ENCODE data around the gene LRRC8E.
"Not testable (repeated sequence)": the region's sequence is repeated elsewhere in the genome, so short reads cannot be mapped to it uniquely, and the experiment has no call there.

Gene LRRC8E

DNA sequence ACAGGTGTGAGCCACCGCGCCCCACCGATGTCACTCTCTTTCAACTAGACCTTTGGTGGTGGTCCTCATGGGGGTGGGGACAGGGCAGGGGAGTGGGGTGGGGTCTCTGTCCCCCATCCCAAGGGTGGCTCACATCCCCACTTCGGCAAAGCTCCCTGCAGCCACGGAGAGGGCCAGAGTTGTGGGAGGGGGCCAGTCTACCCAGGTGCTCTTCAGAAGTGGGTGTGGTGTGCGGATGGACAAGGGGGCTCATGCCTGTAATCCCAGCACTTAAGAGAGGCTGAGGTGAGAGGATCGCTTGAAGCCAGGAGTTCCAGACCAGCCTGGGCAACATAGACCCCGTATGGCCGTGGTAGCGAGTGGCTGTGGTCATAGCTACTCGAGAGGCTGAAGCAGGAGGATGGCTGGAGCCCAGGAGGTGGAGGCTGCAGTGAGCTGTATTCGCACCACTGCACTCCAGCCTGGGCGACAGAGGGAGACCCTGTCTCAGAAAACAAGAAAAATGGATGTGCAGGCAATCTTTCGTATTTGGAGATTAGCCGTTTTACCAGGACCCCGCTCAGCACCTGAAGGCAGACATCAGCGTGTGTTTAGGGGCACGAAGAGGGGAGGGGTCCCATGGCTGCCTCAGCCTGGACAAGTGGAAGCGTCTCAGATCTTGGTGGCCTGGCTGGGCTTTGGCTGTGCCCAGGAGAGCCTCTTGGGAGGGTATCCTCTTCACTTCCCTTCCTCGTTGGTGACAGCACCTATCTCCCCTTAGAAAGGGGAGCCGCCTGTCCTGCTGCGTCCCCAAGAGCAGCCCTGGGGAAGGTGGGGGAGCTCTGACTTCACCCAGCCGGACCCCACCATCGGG, 27.2 kb downstream of the LRRC8E start:
- DNase-seq (ENCODE audit: insufficient read length), result no peak
- FAIRE-seq, result no peak
- no peak for TF ChIP-seq POLR2AphosphoS5 (IDR thresholded peaks at IDR 0.05; ENCODE audit: low read depth, low read length)
- no peak for TF ChIP-seq TAF1 (IDR thresholded peaks at IDR 0.05; ENCODE audit: borderline replicate concordance, low read depth, low read length)
- TF ChIP-seq POLR2A (IDR thresholded peaks at IDR 0.05; ENCODE audit: low read depth, low read length), result no peak

DNA sequence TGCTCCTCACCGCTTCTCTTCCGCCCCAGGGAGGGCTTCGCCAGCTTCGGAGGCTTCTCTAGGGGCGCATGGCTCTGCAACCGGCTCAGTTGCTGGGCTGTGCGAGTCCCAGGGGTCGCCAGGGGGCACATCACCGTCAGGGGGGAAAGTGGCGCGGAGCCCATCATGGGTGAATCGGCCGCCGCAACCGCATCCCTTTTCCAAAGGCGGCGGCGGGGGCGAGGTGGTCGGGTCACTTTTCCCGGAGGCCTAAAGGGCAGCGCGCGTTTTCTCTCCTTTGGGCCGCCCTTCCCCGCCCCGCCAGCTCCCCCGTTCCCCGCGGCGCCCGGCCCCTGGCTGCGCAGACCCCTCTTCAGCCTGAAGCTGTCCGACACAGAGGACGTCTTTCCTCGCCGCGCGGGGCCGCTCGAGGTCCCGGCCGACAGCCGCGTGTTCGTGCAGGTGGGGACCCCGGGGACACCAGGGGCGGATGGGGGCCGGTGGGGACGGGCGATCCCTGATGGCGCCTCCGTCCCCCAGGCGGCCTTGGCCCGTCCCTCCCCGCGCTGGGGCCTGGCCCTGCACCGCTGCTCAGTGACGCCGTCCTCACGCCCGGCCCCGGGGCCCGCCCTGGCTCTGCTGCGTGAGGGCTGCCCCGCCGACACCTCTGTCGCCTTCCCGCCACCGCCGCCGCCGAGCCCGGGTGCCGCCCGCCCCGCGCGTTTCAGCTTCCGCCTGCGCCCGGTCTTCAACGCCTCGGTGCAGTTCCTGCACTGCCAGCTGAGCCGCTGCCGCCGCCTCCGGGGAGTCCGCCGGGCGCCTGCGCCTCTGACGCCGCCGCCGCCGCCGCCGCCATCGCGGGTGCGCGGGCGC, 28.0 kb downstream of the LRRC8E start:
- TF ChIP-seq TAF1 (IDR thresholded peaks at IDR 0.05; ENCODE audit: borderline replicate concordance, low read depth, low read length) (no peak), POLR2A (IDR thresholded peaks at IDR 0.05; ENCODE audit: low read depth, low read length) (no peak), POLR2AphosphoS5 (IDR thresholded peaks at IDR 0.05; ENCODE audit: low read depth, low read length) (no peak)
- FAIRE-seq, result no peak
- DNase-seq (ENCODE audit: insufficient read length), result no peak

DNA sequence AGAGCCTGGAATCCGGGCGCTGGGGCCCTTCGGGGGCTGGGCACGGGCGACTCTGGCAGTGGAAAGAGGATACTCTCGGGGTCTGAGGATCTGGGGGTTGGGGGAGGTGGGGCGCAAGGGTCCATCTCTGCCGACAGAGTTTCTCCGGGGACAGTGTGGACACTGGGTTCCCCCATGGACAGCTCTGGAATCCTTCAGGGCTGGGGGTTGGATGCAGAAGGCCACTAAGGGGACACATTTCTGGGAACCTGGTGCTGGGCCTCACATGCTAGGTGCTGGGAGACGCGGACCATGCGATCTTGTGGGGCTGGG, 28.6 kb downstream of the LRRC8E start:
- no peak for TF ChIP-seq TAF1 (IDR thresholded peaks at IDR 0.05; ENCODE audit: borderline replicate concordance, low read depth, low read length)
- TF ChIP-seq POLR2A (IDR thresholded peaks at IDR 0.05; ENCODE audit: low read depth, low read length), result no peak
- TF ChIP-seq POLR2AphosphoS5 (IDR thresholded peaks at IDR 0.05; ENCODE audit: low read depth, low read length), result no peak
- FAIRE-seq (no peak), DNase-seq (ENCODE audit: insufficient read length) (no peak)

DNA sequence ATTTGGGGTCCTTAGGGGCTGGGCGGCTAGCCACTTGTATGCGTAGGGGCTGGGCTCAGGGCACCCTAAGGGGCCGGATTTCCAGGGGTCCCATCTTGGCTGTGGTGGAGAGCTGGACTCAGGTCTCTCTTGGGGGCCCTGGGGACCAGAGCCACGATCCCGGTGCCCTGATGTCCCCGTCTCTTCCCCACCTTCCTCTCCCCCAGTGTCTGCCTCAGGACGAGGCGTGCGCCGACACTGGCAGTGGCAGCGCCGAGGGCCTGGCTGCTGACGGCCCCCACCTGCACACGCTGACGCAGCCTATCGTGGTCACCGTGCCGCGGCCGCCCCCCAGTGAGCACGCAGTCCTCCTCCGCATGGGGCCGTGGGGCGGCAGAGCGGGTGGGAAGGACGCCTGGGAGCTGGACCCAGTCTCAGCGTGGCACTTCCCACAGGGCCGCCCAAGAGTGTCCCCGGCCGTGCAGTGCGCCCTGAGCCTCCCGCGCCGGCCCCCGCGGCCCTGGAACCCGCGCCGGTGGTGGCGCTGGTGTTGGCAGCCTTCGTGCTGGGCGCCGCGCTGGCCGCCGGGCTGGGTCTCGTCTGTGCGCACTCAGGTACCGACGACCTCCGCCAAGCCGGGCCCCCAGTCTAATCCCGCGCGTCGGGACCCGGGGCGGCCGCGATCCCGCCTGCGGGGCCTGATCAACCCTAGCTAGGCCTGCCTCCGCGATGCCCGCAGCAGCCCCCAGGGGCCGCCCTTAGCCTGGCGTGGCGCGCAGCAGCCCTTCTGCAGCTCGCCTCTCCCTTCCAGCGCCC, 29.2 kb downstream of the LRRC8E start:
- peak; percentile 74 for DNase-seq (ENCODE audit: insufficient read length)
- no peak for FAIRE-seq
- TF ChIP-seq POLR2AphosphoS5 (IDR thresholded peaks at IDR 0.05; ENCODE audit: low read depth, low read length) (no peak), POLR2A (IDR thresholded peaks at IDR 0.05; ENCODE audit: low read depth, low read length) (no peak), TAF1 (IDR thresholded peaks at IDR 0.05; ENCODE audit: borderline replicate concordance, low read depth, low read length) (no peak)

DNA sequence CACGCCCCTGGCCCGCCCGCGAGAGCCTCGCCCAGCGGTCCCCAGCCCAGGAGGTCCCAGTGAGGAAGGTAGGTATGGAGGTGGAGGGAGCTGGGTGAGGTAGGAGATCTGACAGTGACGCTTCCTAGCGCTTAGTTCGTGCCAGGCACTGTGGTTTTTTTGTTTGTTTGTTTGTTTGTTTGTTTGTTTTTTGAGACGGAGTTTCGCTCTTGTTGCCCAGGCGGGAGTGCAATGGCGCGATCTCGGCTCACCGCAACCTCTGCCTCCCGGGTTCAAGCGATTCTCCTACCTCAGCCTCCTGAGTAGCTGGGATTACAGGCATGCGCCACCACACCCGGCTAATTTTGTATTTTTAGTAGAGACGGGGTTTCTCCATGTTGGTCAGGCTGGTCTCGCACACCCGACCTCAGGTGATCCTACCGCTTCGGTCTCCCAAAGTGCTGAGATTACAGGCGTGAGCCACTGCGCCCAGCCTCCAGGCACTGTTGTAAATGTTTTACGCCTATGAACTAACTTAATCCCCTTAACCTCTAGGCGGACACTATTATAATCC, 29.8 kb downstream of the LRRC8E start:
- DNase-seq (ENCODE audit: insufficient read length); FAIRE-seq: not testable (repeated sequence)

DNA sequence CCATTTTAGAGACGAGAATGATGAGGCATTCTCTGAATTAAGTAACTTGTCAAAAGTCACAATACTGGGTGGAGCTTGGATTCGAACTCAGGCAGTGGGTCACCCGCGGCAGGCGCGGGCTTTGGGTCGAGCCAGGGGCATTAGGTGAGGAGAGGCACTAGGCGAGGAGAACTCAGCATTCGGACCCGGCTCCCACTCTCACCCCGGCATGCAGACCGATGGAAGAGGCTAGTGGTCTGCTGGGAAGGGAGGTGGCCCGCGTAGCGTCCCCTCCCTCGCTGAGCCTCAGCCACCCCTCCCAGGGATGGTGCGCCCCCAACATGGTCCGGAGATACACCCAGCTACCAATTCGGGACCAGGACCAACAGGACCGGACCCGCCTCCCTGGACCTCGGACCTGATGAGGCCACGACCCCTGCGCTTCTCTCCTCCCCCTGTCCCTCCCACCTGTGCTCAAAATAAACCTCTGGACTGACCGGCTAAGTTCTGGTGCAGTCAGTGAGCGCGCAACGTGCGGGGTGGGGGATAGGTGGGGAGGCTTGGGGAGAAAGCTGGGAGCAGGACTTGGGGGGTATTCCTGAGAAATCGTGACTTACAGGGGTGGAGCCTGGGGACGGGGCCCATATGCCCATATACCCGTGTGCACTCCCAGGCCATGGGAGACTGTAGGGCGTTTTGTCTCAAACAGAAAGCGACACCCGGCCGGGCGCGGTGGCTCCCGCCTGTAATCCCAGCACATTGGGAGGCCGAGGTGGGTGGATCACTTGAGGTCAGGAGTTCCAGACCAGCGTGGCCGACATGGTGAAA, 30.5 kb downstream of the LRRC8E start:
- no peak for TF ChIP-seq TAF1 (IDR thresholded peaks at IDR 0.05; ENCODE audit: borderline replicate concordance, low read depth, low read length)
- TF ChIP-seq POLR2AphosphoS5 (IDR thresholded peaks at IDR 0.05; ENCODE audit: low read depth, low read length), result no peak
- no peak for TF ChIP-seq POLR2A (IDR thresholded peaks at IDR 0.05; ENCODE audit: low read depth, low read length)
- DNase-seq (ENCODE audit: insufficient read length), result no peak
- no peak for FAIRE-seq

DNA sequence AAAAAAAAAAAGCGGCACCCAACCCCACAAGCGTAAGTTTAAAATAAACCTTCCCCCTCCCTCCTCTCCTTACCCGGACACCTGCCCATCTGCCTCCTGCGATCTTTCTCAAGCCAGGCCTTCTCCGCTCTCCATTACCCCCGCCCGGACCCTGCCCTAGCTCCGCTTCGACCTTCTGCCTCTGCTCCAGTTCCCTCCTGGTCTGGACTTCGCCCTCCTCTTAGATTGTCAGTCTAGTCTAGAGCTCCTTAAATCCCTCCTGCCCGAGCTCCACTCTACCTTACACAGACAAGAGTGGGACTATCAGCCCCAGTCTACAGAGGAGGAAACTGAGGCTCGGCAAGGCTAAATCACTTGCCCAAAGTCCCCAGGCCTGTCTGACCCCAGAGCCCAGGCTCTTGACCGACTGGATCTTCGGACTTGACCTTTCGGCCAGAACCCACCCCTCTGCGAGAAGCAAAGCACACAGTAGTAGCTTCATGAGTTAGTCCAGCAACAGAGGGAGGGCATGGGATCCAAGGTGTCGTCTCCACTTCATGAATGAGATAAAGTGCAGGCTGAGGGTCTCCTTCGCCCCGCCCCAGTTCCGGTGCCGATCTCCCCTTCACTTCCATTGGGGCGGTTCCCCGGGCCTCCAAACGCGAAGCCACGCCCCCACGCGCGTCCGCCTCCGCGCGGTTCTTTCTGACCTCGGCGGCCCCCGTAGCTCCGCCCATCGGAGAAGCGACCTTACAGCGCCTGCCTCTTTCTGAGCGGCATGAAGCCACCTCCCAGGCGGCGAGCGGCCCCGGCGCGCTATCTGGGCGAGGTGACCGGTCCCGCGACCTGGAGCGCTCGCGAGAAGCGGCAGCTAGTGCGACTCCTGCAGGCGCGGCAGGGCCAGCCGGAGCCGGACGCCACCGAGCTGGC, 31.6 kb downstream of the LRRC8E start, which contains the start of gene SNAPC2:
Gene SNAPC2, plus strand, starts transcription at position 729 of the 909 bp plus-strand sequence. Its CDS starts 29 bp downstream, at position 758.
- FAIRE-seq (no peak), DNase-seq (ENCODE audit: insufficient read length) (peak; percentile 93)
- TF ChIP-seq POLR2A (IDR thresholded peaks at IDR 0.05; ENCODE audit: low read depth, low read length) (peak; percentile 57; the same call in 1 of the 2 replicates), TAF1 (IDR thresholded peaks at IDR 0.05; ENCODE audit: borderline replicate concordance, low read depth, low read length) (no peak)

DNA sequence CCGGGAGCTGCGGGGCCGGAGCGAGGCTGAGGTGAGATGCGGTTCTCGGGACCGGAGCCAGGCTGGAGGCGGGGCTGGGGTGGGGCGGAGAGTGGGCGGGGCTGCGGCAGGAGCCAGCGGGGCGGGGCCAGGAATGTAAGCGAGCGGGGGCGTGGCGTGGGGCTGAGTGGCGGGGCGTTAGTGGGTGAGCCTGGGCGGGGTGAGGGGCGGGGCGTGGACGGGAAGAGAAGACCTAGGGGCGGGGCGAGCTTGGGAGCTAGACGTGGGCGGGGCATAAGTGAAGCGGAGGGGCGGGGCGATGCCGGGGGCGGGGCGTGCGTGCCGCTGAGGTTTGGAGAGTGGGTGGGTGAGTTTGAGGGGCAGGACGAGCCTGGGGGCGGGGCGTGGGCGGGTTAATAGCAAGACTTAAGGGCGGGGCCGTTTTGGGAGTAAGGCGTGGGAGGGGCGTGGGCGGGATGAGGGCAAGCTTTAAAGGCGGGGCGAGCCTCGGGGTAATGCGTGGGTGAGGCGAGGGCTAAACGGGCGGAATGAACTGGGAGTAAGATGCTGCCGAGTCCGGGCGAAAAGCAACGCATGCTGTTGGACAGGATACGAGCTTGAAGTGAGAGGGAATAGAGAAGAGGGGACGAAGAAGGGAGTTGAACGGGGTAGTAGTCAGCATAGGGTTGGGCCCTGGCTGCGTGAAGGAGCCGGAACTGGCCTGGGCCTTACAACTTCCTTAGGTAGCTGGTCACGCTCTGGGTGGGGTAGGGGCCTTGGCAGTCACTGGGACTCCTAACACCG, 32.4 kb downstream of the LRRC8E start:
- DNase-seq (ENCODE audit: insufficient read length) (peak; percentile 86), FAIRE-seq (peak; percentile 96)
- TF ChIP-seq POLR2AphosphoS5 (IDR thresholded peaks at IDR 0.05; ENCODE audit: low read depth, low read length), result no peak
- no peak for TF ChIP-seq TAF1 (IDR thresholded peaks at IDR 0.05; ENCODE audit: borderline replicate concordance, low read depth, low read length)
- TF ChIP-seq POLR2A (IDR thresholded peaks at IDR 0.05; ENCODE audit: low read depth, low read length), result no peak

DNA sequence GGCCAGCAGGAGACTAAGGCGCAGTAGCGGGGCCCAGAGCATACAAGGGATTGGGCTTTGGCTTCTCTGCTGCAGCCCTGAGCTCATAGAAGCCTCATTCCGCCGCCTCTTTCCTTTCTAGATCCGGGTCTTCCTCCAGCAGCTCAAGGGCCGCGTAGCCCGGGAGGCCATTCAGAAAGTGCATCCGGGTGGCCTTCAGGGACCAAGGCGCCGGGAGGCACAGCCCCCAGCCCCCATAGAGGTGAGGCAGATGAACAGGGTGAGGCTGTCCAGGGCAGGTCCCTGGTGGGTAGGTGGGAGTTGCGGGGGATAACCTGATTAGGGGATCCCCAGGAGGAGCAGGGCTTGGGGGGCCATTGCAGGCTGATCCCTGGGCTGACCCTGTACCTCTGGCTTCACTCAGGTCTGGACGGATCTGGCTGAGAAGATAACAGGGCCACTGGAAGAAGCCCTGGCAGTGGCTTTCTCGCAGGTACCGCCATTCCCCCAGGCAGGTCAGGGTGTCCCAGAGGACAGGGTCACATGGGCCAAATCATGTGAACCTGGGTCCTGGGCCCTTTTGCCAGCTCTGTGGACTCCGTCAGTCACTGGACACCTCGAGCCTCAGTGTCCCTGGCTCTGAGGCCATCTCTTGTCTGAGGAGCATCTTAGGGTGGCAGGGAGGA, 33.1 kb downstream of the LRRC8E start:
- TF ChIP-seq TAF1 (IDR thresholded peaks at IDR 0.05; ENCODE audit: borderline replicate concordance, low read depth, low read length) (no peak), POLR2AphosphoS5 (IDR thresholded peaks at IDR 0.05; ENCODE audit: low read depth, low read length) (no peak), POLR2A (IDR thresholded peaks at IDR 0.05; ENCODE audit: low read depth, low read length) (no peak)
- DNase-seq (ENCODE audit: insufficient read length) (no peak), FAIRE-seq (no peak)
